ENCODE results near the gene COX17.
"Not testable (repeated sequence)": the region's sequence is repeated elsewhere in the genome, so short reads cannot be mapped to it uniquely, and the experiment has no call there.

Gene COX17

GRCh38 chr3:119676771-119677640 is at the start of gene COX17:
Gene COX17 (minus strand): TSS chr3:119677406. CDS start chr3:119677310, 96 bp downstream.
- peak; percentile 90 for DNase-seq

GRCh38 chr3:119726909-119727308 is 49.7 kb upstream of the COX17 start:
- no peak for DNase-seq

- no peak for DNase-seq
Measured at GRCh38 chr3:119723022-119723421, 45.8 kb upstream of the COX17 start.

- no peak for DNase-seq
Measured at GRCh38 chr3:119717520-119717919, 40.3 kb upstream of the COX17 start.

GRCh38 chr3:119716998-119717397 is 39.8 kb upstream of the COX17 start:
- DNase-seq = no peak

- DNase-seq = no peak
Measured at GRCh38 chr3:119715105-119715504, 37.9 kb upstream of the COX17 start.

- DNase-seq = no peak
Measured at GRCh38 chr3:119703820-119704531, 26.8 kb upstream of the COX17 start.

- DNase-seq = peak; percentile 78
Measured at GRCh38 chr3:119702530-119703527, 25.6 kb upstream of the COX17 start, which contains the start of gene CFAP91. Gene CFAP91 (plus strand): TSS chr3:119703022. CDS start chr3:119703099, 77 bp downstream.

GRCh38 chr3:119700920-119701734 is 23.9 kb upstream of the COX17 start:
- no peak for DNase-seq

- DNase-seq = no peak
Measured at GRCh38 chr3:119700269-119700919, 23.2 kb upstream of the COX17 start.

GRCh38 chr3:119697394-119697793 is 20.2 kb upstream of the COX17 start:
- no peak for DNase-seq

- DNase-seq = no peak
Measured at GRCh38 chr3:119695480-119695879, 18.3 kb upstream of the COX17 start.

- no peak for DNase-seq
Measured at GRCh38 chr3:119690043-119690656, 12.9 kb upstream of the COX17 start.

GRCh38 chr3:119683421-119683820 is 6.2 kb upstream of the COX17 start:
- DNase-seq = no peak

GRCh38 chr3:119681279-119681678 is 4.1 kb upstream of the COX17 start:
- no peak for DNase-seq

GRCh38 chr3:119679874-119680273 is 2.7 kb upstream of the COX17 start:
- DNase-seq = no peak

GRCh38 chr3:119678209-119678608 is 1.0 kb upstream of the COX17 start:
- DNase-seq = not testable (repeated sequence)

GRCh38 chr3:119677641-119677934 is 382 bp upstream of the COX17 start:
- no peak for DNase-seq

GRCh38 chr3:119676020-119676419 is 1.2 kb downstream of the COX17 start:
- DNase-seq = no peak

- DNase-seq = no peak
Measured at GRCh38 chr3:119675188-119675874, 1.9 kb downstream of the COX17 start.
